GM20431 (cell line): Measurements from ENCODE around the gene FAM114A2.

Source experiments
- in situ Hi-C: fragments of 300-500 bp; cut with MseI, MboI; formaldehyde crosslinking; loops from one replicate; pipeline ENCODE4 v1.15.0; 2020; ENCODE audit warnings: low sequenced_read_pairs; ENCODE audit not compliant: unreplicated experiment

FAM114A2 gene

DNA sequence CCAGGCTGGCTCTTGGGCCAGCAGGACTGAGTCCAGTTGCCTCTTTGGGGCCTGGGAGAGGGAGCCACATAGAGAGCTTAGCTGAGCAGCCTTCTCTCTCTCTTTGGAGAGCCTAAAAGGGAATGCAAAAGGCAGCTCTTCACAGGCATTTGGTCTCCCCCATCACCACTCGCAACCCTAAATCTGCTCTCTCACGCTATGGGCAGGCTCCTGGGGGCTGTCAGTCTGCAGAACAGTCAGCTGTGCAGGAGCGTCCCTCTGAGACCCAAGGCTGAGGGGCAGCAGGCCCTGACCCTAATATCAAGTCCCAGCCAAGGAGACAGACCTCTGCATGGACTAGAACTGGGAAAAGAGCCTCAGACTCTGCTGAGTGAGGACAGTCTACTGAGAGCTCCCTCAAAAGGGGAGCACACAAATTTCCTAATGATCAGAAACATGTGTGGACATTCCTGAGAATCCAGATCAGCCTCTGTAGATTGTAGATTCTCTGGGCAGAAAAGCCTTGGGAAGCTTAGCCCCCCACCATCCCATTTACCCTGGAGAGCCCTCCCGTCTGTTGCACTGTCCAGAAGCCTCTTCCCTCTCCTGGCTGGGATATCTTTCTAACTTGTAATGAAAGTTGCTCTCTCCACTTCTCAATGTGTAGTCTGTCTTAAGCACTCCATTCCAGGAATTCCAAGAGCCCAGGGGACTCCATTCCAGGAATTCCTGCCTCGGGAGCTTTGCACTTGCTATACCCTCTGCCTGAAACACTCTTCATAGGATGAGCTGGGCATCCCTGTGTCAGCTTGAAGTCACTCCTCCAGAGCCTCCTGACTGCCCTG lies 79.4 kb downstream of the FAM114A2 start:
- in situ Hi-C loops, result no loop called here

GRCh38 chr5:153957205-153957604 lies 81.5 kb downstream of the FAM114A2 start:
- in situ Hi-C loops, result no loop called here

DNA sequence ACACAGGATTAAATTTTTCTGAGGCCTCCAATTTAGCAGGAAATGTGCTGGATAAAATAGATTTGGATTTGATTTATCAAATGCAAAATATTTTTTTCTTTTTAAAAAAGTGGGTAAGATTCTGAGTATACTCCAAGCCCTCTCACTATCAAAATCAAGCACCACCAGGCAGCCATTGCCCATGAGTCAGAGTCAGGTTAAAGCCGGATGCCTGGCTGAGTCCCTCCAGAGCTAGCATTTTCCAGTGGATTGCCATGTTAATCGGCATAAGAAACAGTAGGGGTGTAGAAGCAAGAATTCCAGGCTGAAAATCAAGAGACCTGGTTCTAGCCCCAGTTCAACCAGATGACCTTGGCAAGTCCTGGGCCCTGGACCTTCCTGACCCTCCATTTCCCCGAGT lies 85.3 kb downstream of the FAM114A2 start:
- in situ Hi-C loops, result no loop called here

DNA sequence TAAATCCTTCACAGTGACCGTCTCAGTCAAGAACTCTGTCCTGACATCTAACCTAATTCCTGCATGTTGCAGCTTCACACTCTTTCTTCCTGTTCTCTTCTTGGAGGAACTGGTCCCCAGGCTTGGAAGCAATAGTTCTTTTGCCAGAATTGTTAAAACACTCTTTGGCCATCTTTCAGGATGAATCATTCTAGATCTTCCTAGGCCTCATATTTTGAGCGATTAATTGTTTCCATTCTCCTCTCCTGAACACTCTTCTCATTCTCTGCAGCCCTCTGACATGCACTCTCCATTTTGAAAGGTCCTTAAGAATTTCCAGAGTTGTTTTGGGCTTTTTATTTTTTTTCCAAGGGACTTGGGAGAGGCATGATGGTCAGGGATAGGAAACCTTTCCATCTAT lies 85.8 kb downstream of the FAM114A2 start:
- in situ Hi-C loops, result no loop called here

- in situ Hi-C loops, result no loop called here
Measured at GRCh38 chr5:153952057-153952456, 86.7 kb downstream of the FAM114A2 start.

DNA sequence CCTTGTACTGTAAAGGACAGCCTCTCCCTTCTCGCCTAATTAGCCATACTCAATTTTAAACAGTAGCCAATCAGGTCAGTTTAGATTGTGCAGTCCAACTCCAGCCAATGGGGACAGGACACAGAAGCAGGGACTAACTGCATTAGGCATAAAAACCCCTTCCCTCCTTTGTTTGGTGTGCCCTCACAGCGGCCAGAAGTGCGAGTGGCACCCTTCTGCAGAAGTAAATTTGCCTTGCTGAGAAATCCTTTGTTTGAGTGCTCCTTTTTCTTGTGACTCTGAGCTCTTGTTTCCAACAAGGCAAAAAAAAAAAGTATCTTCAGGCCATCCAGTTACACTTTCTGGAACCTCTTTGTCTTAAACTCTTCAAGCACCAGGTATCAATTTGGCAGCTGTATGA lies 97.4 kb downstream of the FAM114A2 start:
- in situ Hi-C loops, result no loop called here
